ENCODE measurements around the gene UPF1.

UPF1 gene

GRCh38 chr19:18831524-18832305, at the start of gene UPF1:
Gene UPF1 (plus strand): TSS chr19:18831959. CDS start chr19:18832210, 251 bp downstream.
- DNase-seq (ENCODE audit: low read depth) = peak; percentile 79

DNA sequence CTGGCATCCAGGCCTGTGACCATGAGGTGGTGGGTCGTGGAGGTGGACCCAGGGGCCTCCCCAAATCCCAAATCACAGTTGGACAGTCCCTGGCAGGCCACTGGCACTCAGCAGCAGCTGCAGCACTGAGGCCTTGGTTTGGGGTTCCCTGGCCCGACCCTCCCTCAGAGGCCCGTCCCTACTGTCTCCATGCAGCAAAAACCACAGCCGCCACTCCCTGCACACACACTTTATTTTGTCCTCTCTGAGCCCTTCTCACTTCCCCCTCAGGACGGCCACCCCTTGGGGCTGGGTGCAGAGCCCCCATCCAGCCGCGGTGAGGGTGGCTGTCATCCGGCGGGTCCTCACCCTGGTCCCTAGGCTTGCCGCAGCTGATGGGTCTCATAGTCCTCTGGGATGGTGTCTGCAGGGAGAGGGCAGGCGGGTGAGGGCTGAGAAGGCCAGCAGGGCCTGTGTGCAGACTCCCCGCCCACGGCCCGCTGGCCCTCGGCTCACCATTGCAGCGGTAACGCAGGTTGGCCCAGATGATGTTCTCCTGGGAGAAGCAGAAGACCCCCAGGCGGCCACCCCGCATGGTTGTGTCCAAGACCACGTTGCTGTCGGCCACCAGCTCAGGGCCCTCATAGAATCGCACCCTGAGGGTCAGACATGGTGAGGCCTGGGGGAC, 49.1 kb upstream of the UPF1 start:
- DNase-seq (ENCODE audit: low read depth) = no peak

DNA sequence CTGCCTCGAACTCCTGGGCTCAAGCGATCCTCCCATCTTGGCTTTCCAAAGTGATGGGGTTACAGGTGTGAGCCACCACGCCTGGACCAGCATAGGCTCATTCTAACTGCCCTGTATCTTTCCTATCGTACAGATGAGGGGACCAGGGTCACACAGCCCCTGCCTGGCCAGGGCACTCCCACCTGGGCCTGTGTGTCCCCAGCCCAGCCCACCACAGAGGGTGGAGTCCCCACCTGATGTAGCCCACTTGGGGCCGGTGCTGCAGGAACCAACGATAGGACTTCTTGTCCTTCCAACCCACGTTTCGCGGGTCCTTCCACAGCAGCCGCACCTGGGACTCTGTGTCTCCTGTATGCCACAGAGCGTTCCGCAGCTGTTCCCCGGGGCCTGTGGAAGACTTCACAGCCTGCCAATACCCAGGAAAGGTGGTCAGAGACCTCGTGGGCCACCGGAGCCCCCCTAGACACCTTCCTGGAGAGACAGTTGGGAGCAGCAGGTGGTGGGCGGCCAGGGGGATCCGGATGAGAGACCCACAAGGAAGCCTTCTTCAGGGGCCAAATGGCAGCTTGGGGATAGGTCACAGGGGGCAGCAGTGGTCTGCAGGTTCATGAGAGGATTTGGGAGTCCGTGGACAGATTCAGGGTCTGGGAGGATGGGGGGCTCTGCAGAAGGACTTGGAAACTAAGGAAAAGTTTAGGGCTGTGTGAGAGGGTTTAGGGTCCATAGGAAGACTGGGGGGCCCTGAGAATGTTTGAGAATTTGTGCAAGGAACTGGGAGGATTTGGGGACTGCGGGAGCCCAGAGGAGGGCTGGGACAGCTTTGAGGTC, 47.6 kb upstream of the UPF1 start:
- DNase-seq (ENCODE audit: low read depth) = no peak

DNA sequence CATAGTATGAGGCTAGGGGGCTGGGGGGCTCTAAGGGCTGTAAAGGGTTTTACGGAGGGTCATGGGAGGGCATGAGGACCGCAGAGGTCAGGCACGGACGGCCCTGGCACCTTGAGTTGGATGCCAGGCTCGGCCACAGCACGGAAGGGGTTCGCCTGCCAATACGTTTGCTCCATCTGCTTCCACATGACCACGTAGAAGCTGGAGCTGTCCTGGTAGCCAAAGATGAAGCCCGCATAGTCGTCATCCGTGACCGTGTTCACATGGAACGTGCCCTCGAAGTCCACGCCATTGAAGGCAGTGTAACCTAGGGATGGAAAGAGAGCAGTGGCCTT, 47.0 kb upstream of the UPF1 start:
- DNase-seq (ENCODE audit: low read depth) = no peak

GRCh38 chr19:18785179-18786124, 46.3 kb upstream of the UPF1 start:
- peak; percentile 62 for DNase-seq (ENCODE audit: low read depth)

GRCh38 chr19:18788529-18789421, 43.0 kb upstream of the UPF1 start:
- DNase-seq (ENCODE audit: low read depth) = peak; percentile 14

DNA sequence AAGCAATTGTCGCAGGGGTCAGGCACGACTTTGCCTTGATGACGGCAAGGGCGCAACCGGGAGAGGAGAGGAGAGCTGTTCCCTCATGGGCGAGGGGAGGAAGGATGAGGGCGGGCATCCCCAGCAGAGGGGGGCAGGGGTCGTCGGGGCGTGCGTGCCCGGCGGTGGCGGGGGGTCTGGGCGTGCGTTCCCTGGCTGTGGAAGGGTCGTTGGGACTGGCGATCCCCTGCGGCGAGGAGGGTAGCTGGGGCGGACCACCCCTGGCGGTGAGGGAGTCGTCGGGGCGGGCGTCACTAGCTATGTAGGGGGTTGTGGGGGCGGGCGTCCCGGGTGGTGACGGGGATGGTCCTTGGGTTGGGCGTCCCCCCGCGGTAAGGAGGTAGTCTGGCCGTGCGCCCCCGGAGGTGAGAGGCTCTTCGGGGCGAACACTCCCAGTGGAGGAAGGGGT, 42.3 kb upstream of the UPF1 start:
- DNase-seq (ENCODE audit: low read depth) = no peak

DNA sequence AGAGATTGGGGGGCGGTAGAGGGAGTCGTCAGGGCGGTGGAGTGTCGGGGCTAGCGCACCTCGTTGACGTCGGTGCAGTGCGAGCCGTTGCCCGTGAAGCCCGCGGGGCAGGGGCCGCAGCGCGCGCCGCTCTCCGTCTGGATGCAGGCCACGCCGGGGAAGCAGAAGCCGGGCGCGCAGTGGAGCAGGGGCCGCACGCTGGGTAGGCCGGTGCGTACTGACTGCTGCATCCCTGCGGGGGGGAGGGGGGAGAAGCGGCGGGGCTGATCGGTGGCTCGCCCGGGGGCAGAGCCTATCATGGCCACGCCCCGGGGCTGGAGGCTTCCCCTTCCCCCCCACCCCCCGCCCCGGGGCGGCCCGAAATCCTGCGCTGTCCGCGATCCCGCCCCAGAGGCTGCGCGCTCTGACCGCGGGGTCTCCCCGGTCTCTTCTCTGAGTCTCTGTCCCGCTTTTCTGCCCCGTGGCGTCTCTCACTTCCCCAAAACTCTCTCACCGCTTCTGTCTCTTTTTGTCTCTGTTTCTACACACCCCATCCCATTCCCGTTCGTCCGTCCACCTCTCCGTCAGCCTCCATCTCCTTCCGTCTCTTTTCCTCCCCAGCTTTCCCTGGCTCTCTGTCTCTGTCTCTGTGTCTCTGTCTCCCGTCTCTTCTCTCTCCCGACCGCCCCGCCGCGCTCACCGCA, 41.7 kb upstream of the UPF1 start:
- no peak for DNase-seq (ENCODE audit: low read depth)

DNA sequence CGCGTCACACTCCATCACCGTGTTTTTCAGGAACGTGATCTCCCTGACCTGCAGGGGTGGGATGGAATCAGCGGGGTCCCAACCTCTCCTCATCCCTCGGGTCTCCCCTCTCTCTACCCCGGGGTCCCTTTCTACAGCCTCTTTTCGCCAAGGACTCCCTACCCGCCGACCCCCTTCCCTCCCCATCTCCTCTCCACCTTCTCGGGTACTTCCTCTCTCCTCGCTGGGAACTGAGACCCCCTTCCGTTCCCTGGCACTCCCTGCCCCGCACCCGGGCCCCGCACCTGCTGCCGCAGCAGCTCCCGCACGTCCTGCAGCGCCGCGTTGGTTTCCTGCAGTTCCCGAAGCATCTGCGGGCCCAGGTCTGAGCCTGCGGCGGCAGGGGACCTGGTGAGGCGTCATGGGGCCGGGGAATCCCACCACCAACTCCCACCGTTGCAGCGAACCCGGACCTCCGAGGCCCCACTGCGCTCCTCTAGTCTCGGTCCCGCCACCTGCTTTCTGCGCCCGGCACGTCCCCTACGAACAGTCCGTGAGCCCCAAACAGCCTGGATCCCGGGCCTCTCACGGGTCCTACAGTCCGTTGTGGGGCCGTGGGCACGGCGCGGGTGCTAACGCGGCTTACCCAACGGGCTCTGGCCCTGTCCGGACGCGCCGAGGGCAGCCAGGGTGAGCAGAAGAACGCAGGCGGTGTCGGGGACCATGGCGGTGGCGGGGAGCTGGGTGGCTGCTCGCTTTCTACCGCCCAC, 41.0 kb upstream of the UPF1 start, which contains the start of gene COMP:
TSS of gene COMP (minus strand) at position 740 of the 749 bp plus-strand sequence. CDS start at position 704, 36 bp downstream.
- no peak for DNase-seq (ENCODE audit: low read depth)

DNA sequence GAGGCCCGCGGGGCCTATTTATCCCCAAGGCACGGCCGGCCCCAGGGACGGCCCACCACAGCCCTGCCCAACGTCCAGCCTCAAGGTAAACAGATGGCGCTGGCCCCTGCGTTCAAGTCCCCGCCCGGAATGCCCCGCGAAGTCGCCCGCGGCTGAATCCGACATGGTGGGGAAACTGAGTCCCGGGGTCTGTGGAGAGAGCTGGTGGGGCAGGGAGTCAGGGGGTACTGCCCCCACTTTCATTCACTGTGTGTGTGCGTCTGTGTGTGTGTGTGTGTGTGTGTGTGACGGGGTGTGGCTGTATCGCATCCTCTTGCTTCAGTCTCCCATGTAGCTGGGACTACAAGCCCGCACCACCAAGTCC, 40.5 kb upstream of the UPF1 start:
- DNase-seq (ENCODE audit: low read depth) = no peak

- no peak for DNase-seq (ENCODE audit: low read depth)
These were observed 39.1 kb upstream of the UPF1 start for GRCh38 chr19:18792661-18793060.

DNA sequence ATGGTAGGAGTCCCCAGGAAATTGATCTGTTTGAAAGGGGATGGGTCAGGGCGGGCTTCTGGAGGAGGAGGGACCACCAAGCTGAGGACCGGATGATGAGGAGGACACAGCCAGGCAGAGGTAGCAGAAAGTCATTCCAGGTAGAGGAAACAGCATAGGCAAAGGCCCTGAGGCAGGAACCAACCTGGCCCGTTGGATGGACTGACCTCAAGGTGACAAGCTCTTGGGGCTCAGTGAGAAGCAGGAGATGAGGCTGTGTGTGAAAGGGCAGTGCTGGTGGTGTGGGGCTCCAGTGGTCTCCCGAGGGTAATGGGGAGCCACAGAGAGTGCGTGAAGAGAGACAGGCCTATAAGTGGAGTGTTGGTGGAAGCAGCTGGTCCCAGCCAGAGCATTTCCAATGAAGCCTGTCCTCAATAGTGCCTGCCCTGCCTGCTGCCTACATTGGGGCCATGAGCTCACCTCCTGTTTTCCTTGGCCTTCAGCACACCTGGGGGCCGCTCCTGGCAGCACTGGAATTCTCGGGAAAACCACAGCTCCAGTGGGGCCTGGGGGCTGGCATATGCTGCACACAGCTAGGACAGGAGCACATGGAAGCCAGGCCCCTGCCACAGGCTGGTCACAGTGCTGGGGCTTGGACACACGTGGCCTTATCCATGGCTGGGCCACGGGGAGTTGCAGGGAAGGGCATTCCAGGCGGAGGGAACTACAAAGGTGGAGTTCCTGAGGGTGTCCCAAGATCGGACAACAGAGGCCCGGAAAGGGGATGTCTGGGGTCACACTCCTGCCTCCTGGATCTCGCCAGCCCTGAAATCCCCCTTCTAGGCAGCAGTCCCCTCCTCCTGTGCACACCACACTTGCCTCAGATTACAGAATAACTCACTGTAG, 38.4 kb upstream of the UPF1 start:
- no peak for DNase-seq (ENCODE audit: low read depth)

GRCh38 chr19:18794029-18794313, 37.8 kb upstream of the UPF1 start:
- no peak for DNase-seq (ENCODE audit: low read depth)

- DNase-seq (ENCODE audit: low read depth) = no peak
These were observed 37.1 kb upstream of the UPF1 start for GRCh38 chr19:18794692-18795091.

- DNase-seq (ENCODE audit: low read depth) = no peak
These were observed 36.2 kb upstream of the UPF1 start for GRCh38 chr19:18795540-18795939.

DNA sequence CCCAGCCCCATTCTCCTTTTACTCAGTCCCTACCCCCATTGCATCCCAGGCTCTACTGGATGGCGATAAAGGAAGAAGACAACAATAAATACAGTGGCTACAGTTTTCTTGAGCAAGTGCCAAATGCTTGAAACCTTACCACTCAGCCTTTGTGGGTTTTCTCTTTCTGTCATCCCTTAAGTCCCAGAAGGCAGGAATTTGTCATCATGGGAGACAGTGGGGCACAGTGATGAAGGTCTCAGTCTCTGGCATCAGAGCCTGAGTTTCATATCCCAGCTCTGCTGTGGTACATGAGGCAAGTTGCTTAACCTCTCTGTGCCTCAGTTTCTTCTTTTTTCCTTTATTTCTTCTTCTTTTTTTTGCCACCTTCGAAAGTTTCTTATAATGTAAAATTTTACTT, 35.5 kb upstream of the UPF1 start:
- no peak for DNase-seq (ENCODE audit: low read depth)

- no peak for DNase-seq (ENCODE audit: low read depth)
These were observed 33.1 kb upstream of the UPF1 start for GRCh38 chr19:18798384-18799352.

Data from CMK (cell line).